Neural cell (in vitro differentiated cells): ENCODE data around the gene IQSEC1. TPM values are rescaled to one million over a fixed set of nuclear protein-coding genes. Genes with fewer than 3 reads are reported as not detected.

ENCODE experiments used
- H2AFZ ChIP-seq: fragments of 200-600, 300-800 bp; sonication (generic), shearing (Covaris generic); 2 replicates; pipeline ENCODE4 v1.6.0; 2014; ENCODE audit warnings: low read depth, mild to moderate bottlenecking, antibody characterized with exemption, low read length, moderate library complexity
- H3F3A ChIP-seq: fragments of 200-600 bp; shearing (Covaris generic); 2 replicates; pipeline ENCODE4 v1.6.1; 2016; ENCODE audit warnings: mild to moderate bottlenecking, moderate library complexity, mixed read lengths, antibody characterized with exemption, low read length; ENCODE audit not compliant: insufficient read depth, poor library complexity, severe bottlenecking
- H3K27ac ChIP-seq: fragments of 200-600, 300-800 bp; sonication (generic), shearing (Covaris generic); 2 replicates; pipeline ENCODE4 v1.5.1; 2014; ENCODE audit warnings: mild to moderate bottlenecking, low read length, moderate library complexity
- H3K27me3 ChIP-seq: fragments of 300-800, 200-600 bp; sonication (generic), shearing (Covaris generic); 2 replicates; pipeline ENCODE4 v1.6.0; 2014; ENCODE audit warnings: mild to moderate bottlenecking, low read depth, low read length, moderate library complexity; ENCODE audit not compliant: insufficient read depth
- H3K36me3 ChIP-seq: fragments of 300-800, 200-600 bp; sonication (generic), shearing (Covaris generic); 2 replicates; pipeline ENCODE4 v1.5.1; 2014; ENCODE audit warnings: mild to moderate bottlenecking, antibody characterized with exemption, low read length, moderate library complexity; ENCODE audit not compliant: insufficient read depth
- H3K4me2 ChIP-seq: fragments of 300-800, 200-600 bp; sonication (generic), shearing (Covaris generic); 2 replicates; pipeline ENCODE4 v1.6.0; 2014; ENCODE audit warnings: mild to moderate bottlenecking, low read length
- H3K4me3 ChIP-seq: fragments of 300-800, 200-600 bp; sonication (generic), shearing (Covaris generic); 2 replicates; pipeline ENCODE4 v1.5.1; 2014; ENCODE audit warnings: mild to moderate bottlenecking, low read length, moderate library complexity
- H3K79me2 ChIP-seq: fragments of 200-600 bp; shearing (Covaris generic); replicated peaks from 2 replicates; pipeline ENCODE4 v1.6.0; 2014; ENCODE audit warnings: mild to moderate bottlenecking, low read length, moderate library complexity; ENCODE audit not compliant: insufficient read depth
- H3K9ac ChIP-seq: fragments of 300-800, 200-600 bp; sonication (generic), shearing (Covaris generic); 2 replicates; pipeline ENCODE4 v1.6.1; 2016; ENCODE audit warnings: mild to moderate bottlenecking, low read length, mixed read lengths
- H3K9me2 ChIP-seq: fragments of 200-600 bp; shearing (Covaris generic); 2 replicates; pipeline ENCODE4 v1.6.1; 2016; ENCODE audit warnings: mild to moderate bottlenecking, low read length, mixed read lengths; ENCODE audit not compliant: insufficient read depth
- H3K9me3 ChIP-seq: fragments of 200-600, 300-800 bp; sonication (generic), shearing (Covaris generic); 2 replicates; pipeline ENCODE4 v1.6.1; 2016; ENCODE audit warnings: mild to moderate bottlenecking, mixed run types, low read length, moderate library complexity, mixed read lengths
- H4K20me1 ChIP-seq: fragments of 200-600 bp; shearing (Covaris generic); 2 replicates; pipeline ENCODE4 v1.6.1; 2016; ENCODE audit warnings: mild to moderate bottlenecking, mixed run types; ENCODE audit not compliant: insufficient read depth
- EP300 ChIP-seq: fragments of 450-650 bp; conservative IDR thresholded peaks from 2 replicates; pipeline ENCODE4 v1.6.1; 2014; ENCODE audit warnings: antibody characterized with exemption, mild to moderate bottlenecking, moderate library complexity; ENCODE audit not compliant: poor library complexity, severe bottlenecking
- EZH2 ChIP-seq: fragments of 200-600, 300-800 bp; shearing (Covaris generic), sonication (generic); IDR thresholded peaks from 2 replicates; pipeline ENCODE4 v1.6.1; 2014; ENCODE audit warnings: antibody characterized with exemption, low read length, borderline replicate concordance, mild to moderate bottlenecking; ENCODE audit not compliant: insufficient read depth, poor library complexity, severe bottlenecking
- MXI1 ChIP-seq: fragments of 450-650 bp; conservative IDR thresholded peaks from 2 replicates; pipeline ENCODE4 v1.6.1; 2014; ENCODE audit warnings: antibody characterized with exemption, mild to moderate bottlenecking; ENCODE audit not compliant: poor library complexity, severe bottlenecking
- POLR2AphosphoS5 ChIP-seq: IDR thresholded peaks from 2 replicates; pipeline ENCODE4 v1.6.1; 2012
- RAD21 ChIP-seq: fragments of 450-650 bp; conservative IDR thresholded peaks from 2 replicates; pipeline ENCODE4 v1.6.1; 2014; ENCODE audit warnings: antibody characterized with exemption, mild to moderate bottlenecking, moderate library complexity
- REST ChIP-seq: IDR thresholded peaks from 2 replicates; pipeline ENCODE4 v1.6.1; 2012; ENCODE audit warnings: borderline replicate concordance
- SMC3 ChIP-seq: fragments of 450-650 bp; conservative IDR thresholded peaks from 2 replicates; pipeline ENCODE4 v1.6.1; 2014; ENCODE audit warnings: antibody characterized with exemption, mild to moderate bottlenecking, moderate library complexity; ENCODE audit not compliant: poor library complexity
- TAF1 ChIP-seq: IDR thresholded peaks from 2 replicates; pipeline ENCODE4 v1.6.1; 2012; ENCODE audit warnings: low read depth
- polyA plus RNA-seq: library from polyadenylated mRNA; depleted of rRNA; stranded (reverse); fragments of >200 nt; gene quantifications from 2 replicates; pipeline ENCODE4 v1.2.3, GENCODE V29; 2014
- TF ChIP-seq, protein P1 (sequence below): fragments of 450-650 bp; IDR thresholded peaks from 2 replicates; pipeline ENCODE4 v1.5.1; 2014; ENCODE audit warnings: antibody characterized with exemption, mild to moderate bottlenecking, moderate library complexity; ENCODE audit not compliant: poor library complexity, severe bottlenecking

Gene IQSEC1
- polyA plus RNA-seq, 1 donor from 2014 or later: 6.0 TPM

DNA sequence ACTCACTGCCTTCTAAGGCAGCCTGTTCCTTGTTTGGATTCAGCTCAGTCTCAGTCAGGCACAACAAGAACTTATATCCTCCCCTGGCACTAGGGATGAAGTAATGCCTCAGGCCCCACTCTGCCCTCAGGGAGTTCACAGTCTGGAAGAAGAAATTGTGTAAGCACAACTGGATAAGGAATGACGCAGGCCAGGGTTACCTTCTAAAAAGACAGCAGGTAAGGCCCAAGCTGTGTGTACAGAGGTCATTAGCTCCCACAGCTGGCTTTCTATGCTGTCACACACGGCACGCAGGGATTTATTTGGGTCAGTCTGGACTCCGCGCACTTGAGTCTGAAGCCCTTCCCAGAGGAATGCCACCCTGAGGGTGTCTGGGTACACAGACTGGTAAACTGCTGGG lies 82.9 kb downstream of the IQSEC1 start:
- no peak overlapping the region for H3K4me2 ChIP-seq
- no peaks in the 10 kb centered on the region for H3K9me3 ChIP-seq
- no peaks in the 10 kb centered on the region for H3K9me2 ChIP-seq
- no peak overlapping the region for H3K9ac ChIP-seq
- no peaks in the 10 kb centered on the region for H3F3A ChIP-seq
- H3K4me3 ChIP-seq: no peak overlapping the region
- H3K79me2 ChIP-seq: no peaks in the 10 kb centered on the region
- no peaks in the 10 kb centered on the region for H3K36me3 ChIP-seq
- H3K27me3 ChIP-seq: peaks cover 6% of the 10 kb centered on the region
- TF ChIP-seq MXI1: no peak
- TF ChIP-seq REST: no peak
- TF ChIP-seq, protein P1, sequence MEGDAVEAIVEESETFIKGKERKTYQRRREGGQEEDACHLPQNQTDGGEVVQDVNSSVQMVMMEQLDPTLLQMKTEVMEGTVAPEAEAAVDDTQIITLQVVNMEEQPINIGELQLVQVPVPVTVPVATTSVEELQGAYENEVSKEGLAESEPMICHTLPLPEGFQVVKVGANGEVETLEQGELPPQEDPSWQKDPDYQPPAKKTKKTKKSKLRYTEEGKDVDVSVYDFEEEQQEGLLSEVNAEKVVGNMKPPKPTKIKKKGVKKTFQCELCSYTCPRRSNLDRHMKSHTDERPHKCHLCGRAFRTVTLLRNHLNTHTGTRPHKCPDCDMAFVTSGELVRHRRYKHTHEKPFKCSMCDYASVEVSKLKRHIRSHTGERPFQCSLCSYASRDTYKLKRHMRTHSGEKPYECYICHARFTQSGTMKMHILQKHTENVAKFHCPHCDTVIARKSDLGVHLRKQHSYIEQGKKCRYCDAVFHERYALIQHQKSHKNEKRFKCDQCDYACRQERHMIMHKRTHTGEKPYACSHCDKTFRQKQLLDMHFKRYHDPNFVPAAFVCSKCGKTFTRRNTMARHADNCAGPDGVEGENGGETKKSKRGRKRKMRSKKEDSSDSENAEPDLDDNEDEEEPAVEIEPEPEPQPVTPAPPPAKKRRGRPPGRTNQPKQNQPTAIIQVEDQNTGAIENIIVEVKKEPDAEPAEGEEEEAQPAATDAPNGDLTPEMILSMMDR: no peak
- no peak for TF ChIP-seq EP300
- TF ChIP-seq RAD21: no peak
- TF ChIP-seq SMC3: no peak
- TF ChIP-seq POLR2AphosphoS5: no peak
- TF ChIP-seq TAF1: no peak
- TF ChIP-seq EZH2: no peak
- no peak overlapping the region for H3K27ac ChIP-seq
- H2AFZ ChIP-seq: no peak overlapping the region
- no peaks in the 10 kb centered on the region for H4K20me1 ChIP-seq

DNA sequence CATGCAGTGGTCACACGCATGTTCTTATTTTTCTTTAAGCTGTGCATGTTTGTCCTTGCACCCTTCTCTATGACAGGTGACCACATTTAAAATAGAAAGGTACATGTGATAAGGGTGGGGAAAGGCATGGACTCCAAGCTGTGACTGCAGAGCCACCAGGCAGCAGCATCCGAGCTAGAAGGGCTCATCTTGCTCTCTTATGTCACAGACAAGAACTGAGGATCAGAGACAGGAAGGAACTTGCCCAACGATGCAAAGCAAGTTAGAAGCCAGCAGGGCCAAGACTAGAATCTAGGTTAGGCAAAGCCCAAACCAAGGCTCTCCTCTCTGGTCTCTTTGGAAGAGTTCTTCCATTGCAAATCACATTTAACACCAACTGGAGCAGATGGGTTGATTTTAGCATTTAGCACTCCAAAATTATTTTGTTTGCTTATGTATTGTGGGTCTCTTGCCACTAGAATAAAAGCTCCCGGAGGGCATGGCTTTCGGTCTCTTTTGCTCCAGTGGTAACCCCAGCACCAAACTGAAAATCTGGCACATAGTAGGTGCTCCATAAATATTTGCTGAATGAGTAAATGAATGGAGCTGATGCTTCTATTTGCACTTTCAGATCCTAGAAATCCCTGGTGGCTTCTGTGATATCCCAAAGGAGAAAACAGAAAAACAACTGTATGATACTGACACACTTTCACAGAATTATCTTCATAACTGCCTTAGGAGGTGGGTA lies 84.3 kb downstream of the IQSEC1 start:
- Histone ChIP-seq H3F3A (no peaks in the 10 kb centered on the region), H3K4me2 (no peak overlapping the region), H3K27me3 (no peaks in the 10 kb centered on the region), H4K20me1 (no peaks in the 10 kb centered on the region), H3K9ac (no peak overlapping the region), H3K36me3 (no peaks in the 10 kb centered on the region), H3K27ac (no peak overlapping the region), H3K9me2 (no peaks in the 10 kb centered on the region), H3K79me2 (no peaks in the 10 kb centered on the region), H2AFZ (no peak overlapping the region), H3K4me3 (no peak overlapping the region), H3K9me3 (no peaks in the 10 kb centered on the region)
- TF ChIP-seq MXI1 (no peak), POLR2AphosphoS5 (no peak), RAD21 (no peak), EZH2 (no peak), TAF1 (no peak), SMC3 (no peak), REST (no peak)
- TF ChIP-seq, protein P1: no peak
